K562 (cell line): ENCODE measurements around the gene LPIN3. TPM values are rescaled to one million over a fixed set of nuclear protein-coding genes. Genes with fewer than 3 reads are reported as not detected.

Source experiments
- ATAC-seq: fragments of 200-7000 bp; cut with Tn5 transposase; 3 replicates; pipeline ENCODE4 v1.9.1; 2020; ENCODE audit warnings: moderate library complexity
- BruUV-seq: library from RNA; stranded (reverse); fragments of 400-500 nt; replicated peaks from 2 replicates; lab custom pipeline; 2021; lab: Mats Ljungman, UMichigan
- CTCF ChIA-PET: fragments of 300-600 bp; formaldehyde crosslinking; extraction: SDS; loops from one replicate; lab custom pipeline; 2021; ENCODE audit warnings: low intra/inter-chr PET ratio; lab: Yijun Ruan, JAX
- POLR2A ChIA-PET: fragments of 300-600, 350-650 bp; sonication (Branson Sonifier 250); formaldehyde crosslinking; extraction: SDS; loops from one replicate; lab custom pipeline; 2021; ENCODE audit warnings: antibody characterized with exemption, inconsistent platforms; lab: Yijun Ruan, JAX
- DNase-seq, 4 experiments: peaks; one replicate each; pipeline versions ENCODE4 v3.0.0 to v3.0.0-alpha.2; 2011 to 2018; ENCODE audit warnings: low spot score in 3 of 4, mixed read lengths in 3 of 4; ENCODE audit errors: extremely low read depth in 1 of 4
- FAIRE-seq: peaks from 2 replicates; lab custom pipeline; 2011; peaks lifted over from hg19 to GRCh38; lab: Jason Lieb, UNC
- H2AFZ ChIP-seq: 2 replicates; pipeline ENCODE4 v1.6.0; 2011; ENCODE audit warnings: low read depth, low read length, control low read depth, inconsistent platforms
- H3K27ac ChIP-seq: fragments of 200-600 bp; 3 replicates; pipeline ENCODE4 v1.8.0; 2011; ENCODE audit warnings: low read depth, mild to moderate bottlenecking, control low read depth, inconsistent platforms, low read length, moderate library complexity, mixed read lengths; ENCODE audit errors: extremely low read depth
- H3K27me3 ChIP-seq, 2 experiments: fragments of 300-600 bp in 1 of 2; 2 replicates in 1 of 2; 3 replicates in 1 of 2; pipeline versions ENCODE4 v1.6.0 to v1.8.0; 2011; ENCODE audit warnings: inconsistent platforms in 2 of 2, low read length in 2 of 2, mild to moderate bottlenecking in 1 of 2, mixed read lengths in 1 of 2, moderate library complexity in 1 of 2; ENCODE audit not compliant: control insufficient read depth in 2 of 2, insufficient read depth in 2 of 2
- H3K36me3 ChIP-seq: fragments of 300-600 bp; 3 replicates; pipeline ENCODE4 v1.8.0; 2011; ENCODE audit warnings: mild to moderate bottlenecking, low read length, inconsistent platforms; ENCODE audit not compliant: control insufficient read depth, insufficient read depth
- H3K4me1 ChIP-seq, 2 experiments: fragments of 200-600 bp in 1 of 2; replicated peaks in 1 of 2; 2 replicates in 1 of 2; 3 replicates in 1 of 2; pipeline versions ENCODE4 v1.5.1 to v1.8.0; 2011; ENCODE audit warnings: inconsistent platforms in 2 of 2, low read length in 2 of 2, mild to moderate bottlenecking in 1 of 2, mixed read lengths in 1 of 2, moderate library complexity in 1 of 2; ENCODE audit not compliant: control insufficient read depth in 2 of 2, insufficient read depth in 2 of 2
- H3K4me2 ChIP-seq: 2 replicates; pipeline ENCODE4 v1.6.1; 2011; ENCODE audit warnings: low read length, control low read depth, inconsistent platforms, mixed read lengths; ENCODE audit not compliant: insufficient read depth
- H3K4me3 ChIP-seq: fragments of 200-600 bp; sonication (generic), shearing (Covaris generic); 2 replicates; pipeline ENCODE4 v1.5.1; 2016; ENCODE audit warnings: control low read depth, inconsistent platforms
- H3K79me2 ChIP-seq: fragments of 200-600 bp; 3 replicates; pipeline ENCODE4 v1.8.0; 2011; ENCODE audit warnings: low read length, inconsistent platforms; ENCODE audit not compliant: control insufficient read depth, insufficient read depth
- H3K9ac ChIP-seq, 2 experiments: 2 replicates each; pipeline versions ENCODE4 v1.6.0 to v1.6.1; 2011; ENCODE audit warnings: low read depth in 2 of 2, low read length in 2 of 2, control low read depth in 1 of 2, inconsistent platforms in 1 of 2, mild to moderate bottlenecking in 1 of 2, mixed read lengths in 1 of 2; ENCODE audit not compliant: insufficient read depth in 1 of 2
- H3K9me1 ChIP-seq: one replicate; pipeline ENCODE4 v1.6.0; 2011; ENCODE audit warnings: inconsistent platforms, mild to moderate bottlenecking, low read length, moderate library complexity; ENCODE audit not compliant: control insufficient read depth, insufficient read depth
- H3K9me3 ChIP-seq: replicated peaks from 2 replicates; pipeline ENCODE4 v1.5.1; 2011; ENCODE audit warnings: low read depth, low read length, inconsistent platforms; ENCODE audit not compliant: control insufficient read depth, insufficient read depth
- H4K20me1 ChIP-seq: replicated peaks from 2 replicates; pipeline ENCODE4 v1.6.1; 2011; ENCODE audit warnings: low read length, inconsistent platforms, mixed read lengths; ENCODE audit not compliant: control insufficient read depth, insufficient read depth
- BCOR ChIP-seq: fragments of 450-650 bp; IDR thresholded peaks from 2 replicates; pipeline ENCODE4 v1.6.1; 2016
- BMI1 ChIP-seq: fragments of 150-350 bp; IDR thresholded peaks from 2 replicates; pipeline ENCODE4 v1.6.1; 2014; ENCODE audit warnings: low read length
- ZNF282 ChIP-seq: sonication (generic); formaldehyde crosslinking; IDR thresholded peaks from 2 replicates; pipeline ENCODE4 v1.8.1; 2023; ENCODE audit warnings: missing genetic modification reagents
- ZNF512 ChIP-seq: IDR thresholded peaks from 2 replicates; pipeline ENCODE4 v1.6.1; 2016; ENCODE audit warnings: missing genetic modification characterization, missing compliant biosample characterization
- WGBS: fragments of 100-300 bp; shearing (Covaris generic); methylation state at CpG from one replicate; pipeline ENCODE4 v1.1.6; 2016; ENCODE audit warnings: low coverage, mixed read lengths; ENCODE audit not compliant: insufficient coverage; ENCODE audit errors: missing lambda C conversion rate; 5-methylcytosine and 5-hydroxymethylcytosine counted together
- in situ Hi-C: fragments of 300-500 bp; cut with MboI; formaldehyde crosslinking; loops from 4 replicates; pipeline ENCODE4 v1.15.0; 2018; ENCODE audit warnings: inconsistent platforms, mixed read lengths
- intact Hi-C: fragments of 100-400 bp; cut with micrococcal nuclease; formaldehyde crosslinking; loops from 2 replicates; pipeline ENCODE4 v1.14.2; 2022
- polyA plus RNA-seq, 8 experiments: library from polyadenylated mRNA; depleted of rRNA in 4 of 8; stranded (reverse) in 5 of 8; unstranded in 3 of 8; fragments of >200 nt; fragmentation: Nextera tagmentation in 2 of 8; fragmentation: Illumina TruSeq in 1 of 8; extraction: Ambion mirVana in 2 of 8; extraction: Trizol in 1 of 8; gene quantifications; 2 replicates each; pipeline versions ENCODE4 v1.2.1 to v1.2.3, GENCODE V29; 2011 to 2014; ENCODE audit warnings: inconsistent platforms in 1 of 8, missing spikeins in 1 of 8
- total RNA-seq, 7 experiments: library from RNA; depleted of rRNA in 6 of 7; stranded (reverse); fragments of >200 nt in 6 of 7; fragmentation: Illumina TruSeq in 2 of 7; extraction: Trizol in 2 of 7; gene quantifications; 2 replicates each; pipeline versions ENCODE4 v1.2.1 to v1.2.3, GENCODE V29; 2011 to 2021; ENCODE audit warnings: low replicate concordance in 1 of 7

LPIN3 gene
- total and polyA plus RNA-seq, 9 of the 15 experiments (the other 6 are each of a cell fraction or from before 2014, with no cell fraction given), result 2.2 to 10.4 (median 5.9) TPM

- peaks cover 5% of the 10 kb centered on the region; the same call in 1 of the 3 replicates for H3K36me3 ChIP-seq
- intact Hi-C loops, result no loop called here
- CTCF ChIA-PET, result no interaction called here
- TF ChIP-seq ZNF282 (CRISPR knock-in tag), result no peak
- no peak for ATAC-seq
- H3K9ac ChIP-seq, result peak overlapping the region in 1 of 2 experiments; percentile 67; a peak in 2 of 4 replicates
- no peaks in the 10 kb centered on the region for H4K20me1 ChIP-seq
- H2AFZ ChIP-seq, result peak overlapping the region; percentile 85; the same call in 1 of the 2 replicates
- H3K27me3 ChIP-seq, result no peaks in the 10 kb centered on the region
- H3K9me3 ChIP-seq, result no peaks in the 10 kb centered on the region
- H3K4me1 ChIP-seq, result peaks cover 5 to 17% of the 10 kb centered on the region in 2 experiments; a peak in 4 of 5 replicates
- peak; percentile 55 for FAIRE-seq
- no peak for DNase-seq
- H3K27ac ChIP-seq, result peak overlapping the region; percentile 60; the same call in 2 of the 3 replicates
- peak overlapping the region; percentile 93 for H3K4me3 ChIP-seq
- H3K79me2 ChIP-seq, result peaks cover 34% of the 10 kb centered on the region
- WGBS, result 58% methylated on average over 6 of the region's 6 CpGs
- peak overlapping the region; percentile 92 for H3K4me2 ChIP-seq
- in situ Hi-C loops, result no loop called here
- TSS peak; percentile 67 for BruUV-seq
- no peaks in the 10 kb centered on the region for H3K9me1 ChIP-seq
- POLR2A ChIA-PET, result interaction anchor here (0.6 to 2.4 kb wide), 5 partner anchors 9 to 258 kb away, joined by 3 to 10 read pairs (median 3); no protein-coding TSS in a partner anchor
Measured at GRCh38 chr20:41316051-41316450, 24.6 kb upstream of the LPIN3 start.

- Histone ChIP-seq H3K4me3 (peak overlapping the region; percentile 93), H3K4me2 (peak overlapping the region; percentile 92), H3K27ac (peak overlapping the region; percentile 60), H2AFZ (peak overlapping the region; percentile 85), H3K27me3 (no peaks in the 10 kb centered on the region), H3K4me1 (peaks cover 5 to 17% of the 10 kb centered on the region in 2 experiments; a peak in 4 of 5 replicates), H4K20me1 (no peaks in the 10 kb centered on the region), H3K79me2 (peaks cover 34% of the 10 kb centered on the region), H3K36me3 (peaks cover 5% of the 10 kb centered on the region; the same call in 1 of the 3 replicates), H3K9me1 (no peaks in the 10 kb centered on the region), H3K9me3 (no peaks in the 10 kb centered on the region), H3K9ac (peak overlapping the region; percentile 67 to 92)
- ChIA-PET CTCF (no interaction called here), POLR2A (interaction anchor here (0.6 to 2.4 kb wide), 5 partner anchors 10 to 257 kb away, joined by 3 to 10 read pairs (median 3); no protein-coding TSS in a partner anchor)
- FAIRE-seq (peak; percentile 35), DNase-seq (peak; percentile 80 to 95 (median 92)), ATAC-seq (peak; percentile 70)
- WGBS, result under 1% methylated on average over 51 of the region's 66 CpGs
- no TSS peak for BruUV-seq
- intact Hi-C loops, result no loop called here
- in situ Hi-C loops, result no loop called here
- TF ChIP-seq BCOR, result 0 out of 2 replicates have a peak, but pooled peaks have one; percentile 19
- no peak for TF ChIP-seq ZNF512 (tag)
- TF ChIP-seq BMI1, result no peak
Measured at GRCh38 chr20:41316602-41317545, 23.7 kb upstream of the LPIN3 start.
